GM21390 (cell line): ENCODE measurements around the gene MRPS24.
A peak's percentile ranks its signal among the peaks of the same experiment; 100 is the strongest.

Experiments
- ATAC-seq: cut with Tn5 transposase; IDR thresholded peaks from one replicate; pipeline ENCODE4 v1.9.1; 2021; ENCODE audit not compliant: unreplicated experiment

The MRPS24 gene

DNA sequence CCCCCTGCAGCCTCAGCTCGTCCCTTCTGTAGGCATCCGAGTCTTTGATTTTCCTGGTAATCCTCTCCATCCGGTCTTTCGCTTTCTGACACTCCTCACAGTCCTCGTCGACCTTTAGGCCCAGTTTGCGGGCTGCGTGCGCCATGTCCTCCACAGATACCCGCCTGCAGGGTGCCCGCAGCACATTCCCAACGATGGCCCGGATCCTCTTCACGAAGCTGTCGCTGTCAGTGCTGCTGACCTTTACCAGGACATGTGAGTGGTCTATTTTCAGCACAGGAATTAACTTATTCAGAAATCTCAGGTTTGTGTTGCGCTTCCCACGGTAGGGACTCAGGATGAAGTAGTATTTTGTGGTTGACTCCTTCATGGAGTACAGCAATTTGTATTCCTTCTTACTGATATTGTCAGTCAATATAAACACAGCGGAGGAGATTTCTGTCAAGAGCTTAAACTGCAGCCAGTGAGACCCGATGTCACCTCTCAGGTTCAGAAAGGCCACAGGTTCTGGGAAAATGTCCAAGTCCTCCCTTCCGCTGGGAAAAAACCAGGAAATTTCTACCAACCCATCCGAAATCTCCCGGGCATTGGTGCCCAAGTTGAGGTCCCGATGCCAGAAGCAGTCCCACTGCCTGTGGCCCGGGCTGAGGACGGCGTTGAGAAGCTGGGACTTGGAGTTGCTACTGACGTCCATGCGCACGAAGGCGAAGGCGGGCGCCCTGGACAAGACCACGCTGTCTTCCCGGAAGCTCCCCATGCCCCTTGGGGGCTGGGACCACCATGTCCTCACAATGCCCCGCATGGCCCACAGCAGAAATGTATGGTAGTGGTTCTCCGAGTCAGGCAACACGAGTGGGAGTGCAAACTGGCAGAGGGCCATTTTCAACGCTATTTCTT, 8.9 kb upstream of the MRPS24 start:
- ATAC-seq = no peak

DNA sequence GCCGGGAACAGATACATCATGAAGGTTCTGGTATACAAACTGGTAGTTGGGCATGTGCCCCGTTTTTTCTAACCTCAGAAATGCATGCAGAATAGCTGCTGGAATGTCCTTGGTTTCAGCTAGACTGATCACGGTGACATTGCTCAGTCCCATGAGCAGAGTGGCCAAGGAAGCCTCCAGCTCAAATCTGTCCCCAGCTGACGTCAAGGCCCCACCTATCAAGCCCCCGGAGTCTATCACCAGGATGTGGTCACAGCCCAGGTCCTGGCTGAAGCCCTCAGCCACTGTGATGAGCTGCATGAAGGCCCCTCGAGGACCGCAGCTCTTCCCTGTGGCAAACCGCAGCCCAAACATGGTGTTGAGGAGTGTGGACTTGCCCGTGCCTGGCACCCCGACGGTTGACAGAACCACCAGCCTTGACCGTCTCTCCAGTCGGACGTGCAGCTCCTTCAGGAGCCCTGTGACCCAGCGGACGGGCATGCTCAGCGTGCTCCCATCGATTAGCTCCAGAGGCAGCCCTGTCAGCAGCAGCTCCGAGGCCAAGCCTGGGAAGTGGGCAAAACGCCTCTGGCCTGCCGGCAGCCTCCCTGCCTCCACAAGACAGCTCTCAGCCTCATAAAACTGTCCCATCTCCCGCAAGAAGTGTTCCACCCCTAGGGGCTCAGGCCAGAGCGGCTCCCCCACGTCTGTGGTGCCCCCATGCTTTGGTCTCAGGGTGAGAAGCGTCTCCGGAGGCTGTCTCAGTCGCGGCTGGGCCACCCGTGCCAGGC, 7.8 kb upstream of the MRPS24 start:
- no peak for ATAC-seq

DNA sequence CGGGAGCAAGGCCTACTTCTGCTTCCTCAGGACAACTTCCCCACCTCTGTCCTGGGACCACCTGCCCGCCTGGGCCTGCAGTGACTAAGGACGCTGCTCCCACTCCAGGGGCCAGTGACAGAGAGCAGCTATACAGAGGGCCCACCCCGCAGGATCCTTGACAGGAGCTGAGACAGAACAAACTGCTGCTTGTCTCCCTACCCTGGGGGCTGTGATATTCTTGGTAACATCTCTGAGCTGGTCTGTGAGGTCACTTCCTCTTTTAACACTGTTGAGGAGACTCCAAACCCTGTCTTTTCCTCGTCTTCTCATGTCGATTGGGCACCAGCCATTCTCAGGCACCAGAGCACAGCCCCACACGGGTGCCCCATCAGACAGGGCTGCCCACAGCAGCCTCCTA, 6.9 kb upstream of the MRPS24 start:
- no peak for ATAC-seq

DNA sequence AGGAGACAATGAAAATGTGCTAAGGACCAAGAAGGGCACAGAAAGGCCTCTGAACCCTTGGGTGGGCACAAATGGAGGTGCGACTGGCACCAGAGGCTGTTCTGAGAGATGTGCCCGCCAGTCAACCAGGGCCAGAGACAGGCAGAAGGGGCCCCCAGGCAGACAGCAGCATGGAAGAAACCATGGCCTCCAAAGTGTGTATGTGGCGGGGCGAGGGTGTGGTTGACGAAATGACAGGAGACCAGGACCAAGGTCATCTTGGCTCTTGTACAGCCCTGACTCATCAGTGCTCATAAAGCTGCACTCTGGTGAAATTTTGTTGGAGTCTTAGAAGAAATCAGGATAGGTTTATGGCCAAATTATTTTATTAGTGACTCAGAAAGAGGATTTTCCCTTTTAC, 4.0 kb upstream of the MRPS24 start:
- ATAC-seq = no peak

DNA sequence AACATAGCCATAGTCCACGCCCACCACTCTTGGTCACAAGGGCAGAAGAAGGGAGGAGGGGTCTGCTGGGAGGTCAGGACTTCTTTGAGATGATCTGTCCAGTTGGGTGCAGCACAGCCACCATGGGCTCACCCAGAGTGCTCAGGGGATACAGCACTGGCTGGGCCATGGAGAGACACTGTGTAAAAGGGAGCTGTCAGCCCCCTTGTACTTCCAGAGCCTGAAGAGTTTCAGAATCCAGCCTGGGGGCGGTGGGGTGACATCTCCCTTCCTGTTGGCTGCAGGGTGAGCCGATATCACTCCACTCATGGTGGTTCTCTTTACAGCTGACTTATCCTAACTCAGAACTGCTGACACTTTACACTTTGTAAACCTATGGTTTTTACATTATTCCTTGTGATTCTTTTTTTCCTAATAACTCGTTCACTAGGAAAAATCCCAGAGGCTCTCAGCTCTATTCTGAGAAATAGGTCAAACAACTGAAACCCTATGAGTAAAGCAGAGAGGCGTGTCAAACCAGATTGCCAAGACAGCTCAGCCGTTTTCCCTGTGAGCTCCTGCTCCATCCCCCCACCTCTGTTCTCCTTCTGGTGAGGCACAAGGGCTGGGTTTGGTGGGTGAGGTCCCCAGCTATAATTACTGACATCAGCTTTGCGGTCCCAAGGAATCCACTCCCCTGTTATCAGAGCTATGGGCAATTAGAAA, 3.2 kb upstream of the MRPS24 start:
- ATAC-seq = no peak

DNA sequence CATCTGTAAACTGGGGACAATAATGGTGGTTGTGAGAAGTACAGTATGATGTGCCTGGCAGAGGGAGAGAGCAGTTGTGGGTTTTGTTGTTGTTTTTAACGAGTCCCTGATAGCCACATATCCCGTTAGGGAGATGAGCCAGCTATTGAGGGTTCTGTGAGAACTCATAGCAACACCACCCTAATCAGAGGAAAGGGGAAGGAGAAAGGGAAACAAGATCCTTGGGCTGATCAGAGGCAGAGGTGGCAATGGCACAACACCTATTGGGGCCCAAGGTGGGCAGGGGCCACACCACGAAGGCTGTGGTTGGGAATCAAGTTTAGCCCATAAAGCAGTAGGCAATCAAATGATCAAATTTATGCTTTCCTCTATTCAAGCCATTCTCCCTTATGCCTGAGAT, 1.7 kb upstream of the MRPS24 start:
- ATAC-seq = no peak

DNA sequence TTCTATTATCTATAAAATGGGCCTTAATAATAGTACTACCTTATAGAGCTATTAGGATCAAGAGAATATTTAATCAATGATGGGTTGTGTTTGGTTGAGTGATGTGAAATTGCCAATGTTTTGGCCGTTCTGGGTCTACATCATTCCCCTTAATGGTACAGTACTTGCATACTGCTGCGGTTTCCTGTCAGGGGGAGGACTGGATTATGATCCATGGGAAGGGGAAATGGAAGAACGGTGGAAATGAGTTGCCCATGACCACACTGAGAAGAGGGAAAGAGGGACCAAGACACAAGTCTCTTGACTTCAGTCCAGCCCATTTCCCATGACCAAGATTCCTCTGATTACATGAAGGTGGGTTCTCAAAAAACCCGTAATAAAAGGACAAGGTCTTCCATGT, 999 bp upstream of the MRPS24 start:
- ATAC-seq = no peak

DNA sequence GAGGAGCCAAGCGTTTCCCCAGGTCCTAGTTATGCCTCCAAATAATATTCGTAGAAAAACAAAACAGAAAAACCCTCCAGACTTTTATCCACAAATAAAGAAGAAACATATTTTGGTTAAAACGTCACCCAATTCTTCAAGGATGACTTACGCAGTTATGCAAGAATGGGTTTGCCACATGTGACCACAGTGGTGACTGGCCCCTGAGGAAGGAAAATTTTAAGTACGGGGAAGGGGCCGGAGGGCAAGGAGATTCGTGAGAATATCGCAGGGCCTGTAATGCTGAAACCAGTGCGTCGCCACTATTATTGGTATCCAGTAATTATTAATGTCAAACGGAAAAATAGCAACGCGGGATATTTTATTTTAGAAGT, 537 bp upstream of the MRPS24 start:
- peak; percentile 6 for ATAC-seq

DNA sequence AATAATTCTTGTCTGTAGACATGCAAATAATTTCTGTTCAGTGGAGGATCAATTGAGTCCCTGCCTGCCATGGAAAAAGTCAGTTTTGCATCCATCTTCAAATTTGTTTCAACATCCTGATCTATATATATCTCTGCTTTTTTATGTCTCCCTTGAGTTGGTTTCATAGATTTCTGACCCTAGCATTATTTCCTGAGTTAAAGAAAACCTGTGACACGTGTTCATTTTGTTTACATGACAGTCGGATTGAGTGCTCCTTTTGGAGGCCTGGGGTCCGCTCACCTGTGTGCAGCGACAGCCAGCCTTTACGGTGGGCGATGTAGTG, 674 bp downstream of the MRPS24 start:
- no peak for ATAC-seq

DNA sequence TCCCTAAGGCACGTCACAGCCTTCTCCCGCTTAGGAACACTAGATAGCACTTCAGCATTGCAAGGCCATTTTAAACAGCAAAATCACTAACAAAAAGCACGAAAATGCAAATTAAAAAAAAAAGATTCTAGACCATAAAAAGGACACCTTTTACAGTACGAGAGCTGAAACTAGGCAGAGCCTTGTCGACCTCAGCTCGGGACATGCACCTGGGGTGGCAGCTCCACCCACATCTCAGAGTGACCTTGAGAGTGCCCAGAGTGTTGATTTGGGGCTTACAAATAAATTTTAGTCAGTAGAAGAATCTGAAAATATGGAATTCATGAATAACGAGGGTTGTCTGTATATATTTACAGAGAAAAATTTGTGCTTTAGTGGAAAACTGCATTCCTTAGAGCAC, 1.1 kb downstream of the MRPS24 start:
- ATAC-seq = no peak

DNA sequence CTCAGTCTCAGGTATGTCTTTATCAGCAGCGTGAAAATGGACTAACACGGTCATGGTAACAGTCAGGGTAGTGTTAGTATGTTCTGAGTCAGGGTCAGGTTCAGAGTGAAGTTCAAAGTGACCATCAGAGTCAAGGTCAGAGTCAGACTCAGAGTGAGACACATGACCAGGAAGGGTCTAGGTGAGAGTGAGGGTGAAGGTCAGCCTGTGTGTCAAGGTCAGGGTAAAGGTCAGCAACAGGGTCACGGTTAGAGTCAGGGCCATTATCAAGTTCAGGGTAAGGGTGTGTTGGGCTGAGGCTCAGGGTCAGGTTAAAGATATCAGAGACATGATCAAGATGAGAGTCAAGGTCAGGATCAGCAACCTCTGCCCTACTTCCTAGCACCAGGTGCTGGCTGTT, 4.0 kb downstream of the MRPS24 start:
- ATAC-seq = no peak

DNA sequence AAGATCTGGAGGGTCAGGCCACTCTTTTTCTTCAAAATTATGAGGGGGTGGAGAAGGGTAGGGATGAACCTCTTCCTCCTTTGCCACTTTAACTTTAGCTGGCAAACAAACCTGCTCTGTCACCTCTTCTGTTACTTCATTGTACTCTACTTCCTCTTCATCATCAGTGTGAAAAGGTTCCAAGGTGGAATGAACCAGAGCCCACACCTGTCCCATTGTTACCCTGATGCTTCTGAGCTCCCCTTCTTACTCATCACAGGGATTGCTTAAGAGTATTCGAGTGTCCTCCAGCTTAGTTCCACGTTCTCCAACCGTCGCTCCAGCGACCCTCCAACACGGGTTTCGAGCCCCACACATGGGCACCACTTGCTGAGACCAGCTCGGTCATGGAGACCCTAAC, 5.2 kb downstream of the MRPS24 start:
- no peak for ATAC-seq

DNA sequence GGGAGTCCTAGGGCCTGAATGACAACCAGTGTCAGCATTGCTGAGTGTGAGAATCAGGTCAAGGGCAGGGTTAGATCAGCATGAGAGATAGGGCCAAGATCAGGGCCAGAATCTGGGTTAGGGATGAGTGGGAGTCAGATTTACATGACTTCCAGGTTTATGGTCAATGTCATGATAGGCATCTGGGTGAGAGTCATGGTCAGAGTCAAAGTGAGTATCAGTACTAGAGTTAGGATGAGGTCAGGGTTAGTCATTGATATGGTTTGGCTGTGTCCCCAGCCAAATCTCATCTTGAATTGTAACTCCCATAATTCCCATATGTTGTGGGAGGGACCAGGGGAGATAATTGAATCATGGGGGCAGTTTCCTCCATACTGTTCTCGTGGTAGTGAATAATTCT, 12.3 kb downstream of the MRPS24 start:
- no peak for ATAC-seq

DNA sequence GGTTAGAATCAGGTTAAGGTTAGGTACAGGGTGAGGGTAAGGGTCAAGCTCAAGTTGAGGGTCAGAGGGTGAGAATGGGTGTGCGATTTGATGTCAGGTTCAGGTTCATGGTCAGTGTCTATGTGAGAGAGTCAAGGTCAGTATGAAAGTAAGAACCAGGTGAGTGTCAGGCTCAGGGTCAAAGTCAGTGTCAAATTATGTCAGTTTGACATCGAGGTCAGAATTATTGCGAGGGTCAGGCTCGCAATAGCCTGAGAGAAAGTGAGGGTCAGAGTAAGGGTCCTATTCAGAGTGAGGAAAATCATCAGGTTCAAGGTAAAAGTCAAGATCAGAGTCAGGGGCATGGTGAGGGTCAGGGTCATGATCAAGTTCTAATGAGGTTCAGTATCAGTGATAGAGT, 13.0 kb downstream of the MRPS24 start:
- ATAC-seq = no peak

DNA sequence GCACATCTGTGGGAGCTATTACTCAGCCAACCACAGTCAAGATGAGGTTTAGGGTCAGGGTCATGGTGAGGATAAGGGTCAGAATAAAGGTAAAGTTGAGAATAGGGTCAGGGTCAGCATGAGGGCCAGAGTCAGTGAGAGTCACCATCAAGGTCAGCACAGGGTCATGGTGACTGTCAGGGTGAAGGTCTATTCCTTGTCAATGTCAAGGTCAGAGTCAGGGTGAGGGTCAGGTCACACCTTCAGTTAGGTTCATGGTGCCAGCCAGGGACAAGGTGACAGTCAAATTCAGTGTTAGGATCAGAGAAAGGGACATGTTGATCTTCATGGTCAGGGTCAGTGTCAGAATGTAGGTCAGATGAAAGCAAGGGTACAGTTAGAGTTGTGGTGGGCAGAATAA, 14.1 kb downstream of the MRPS24 start:
- no peak for ATAC-seq

DNA sequence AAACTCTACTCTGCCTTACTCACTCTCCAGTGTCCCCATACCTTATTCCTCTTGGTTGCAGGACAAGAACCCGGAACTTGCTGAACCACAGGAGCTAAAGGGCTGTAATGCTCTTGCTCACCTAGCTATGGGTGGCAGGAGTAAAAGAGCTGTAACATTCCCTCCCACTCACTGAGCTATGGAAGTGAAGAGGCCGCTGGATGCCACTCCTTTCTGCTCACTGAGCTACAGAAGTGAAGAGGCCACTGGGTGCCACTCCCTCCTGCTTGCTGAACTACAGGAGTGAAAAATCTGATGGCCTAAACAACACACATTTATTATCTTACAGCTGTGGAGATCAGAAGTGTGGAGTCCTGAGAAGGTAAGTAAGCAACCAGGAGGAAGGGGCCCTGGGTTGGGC, 17.5 kb downstream of the MRPS24 start:
- ATAC-seq = no peak

DNA sequence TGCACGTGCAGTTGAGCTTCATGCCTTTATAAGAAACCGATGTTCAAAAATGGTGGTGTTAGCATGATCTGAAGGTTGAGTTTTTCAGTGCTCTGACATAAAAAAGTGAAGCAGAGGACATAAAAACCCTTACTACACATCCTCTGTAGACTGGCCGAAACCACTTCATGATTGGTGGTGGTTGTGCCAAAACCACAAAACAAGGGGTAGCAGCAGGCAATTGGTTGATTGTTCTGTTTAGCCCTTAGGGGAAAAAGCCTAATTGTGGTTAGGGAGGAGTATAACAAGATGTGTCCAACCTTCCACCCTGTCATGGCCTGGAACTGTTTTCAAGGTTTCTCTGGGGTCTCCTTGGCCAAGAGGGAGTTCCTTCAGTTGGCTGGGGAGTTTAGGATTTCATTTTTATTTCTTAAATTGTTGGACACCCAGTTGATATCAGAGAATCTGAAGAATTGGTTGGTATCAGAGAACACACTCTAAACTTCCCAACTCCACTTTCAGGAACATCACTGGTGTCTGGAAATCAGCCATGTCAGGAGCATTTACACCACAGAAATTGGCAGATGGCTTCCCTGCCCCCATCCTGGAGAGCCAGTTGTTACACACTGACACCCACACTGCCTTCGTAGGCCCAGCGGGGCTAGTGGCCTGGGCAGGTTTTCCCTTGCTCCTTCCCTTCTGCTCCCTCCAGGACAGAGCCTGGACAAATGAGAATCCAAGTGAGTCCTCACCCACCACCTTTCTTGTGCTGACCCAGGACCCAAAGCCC, 18.8 kb downstream of the MRPS24 start:
- ATAC-seq = no peak

DNA sequence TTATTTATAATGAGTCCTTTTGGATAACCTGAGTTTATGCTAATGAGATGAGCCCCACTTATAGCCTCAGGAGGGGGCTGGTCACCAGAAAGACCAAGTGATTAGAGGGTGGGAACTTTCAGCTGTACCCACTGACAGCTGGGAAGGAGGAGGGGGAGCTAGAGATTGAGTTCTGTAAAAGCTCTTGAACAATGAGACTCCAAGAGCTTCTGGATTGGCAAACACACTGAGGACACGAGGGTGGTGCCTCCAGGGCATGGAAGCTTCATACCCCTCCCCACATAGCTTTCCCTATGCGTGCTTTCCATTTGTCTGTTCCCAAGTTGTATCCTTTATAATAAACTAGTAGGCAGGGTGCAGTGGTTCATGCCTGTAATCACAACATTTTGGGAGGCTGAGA, 20.3 kb downstream of the MRPS24 start:
- ATAC-seq = no peak

DNA sequence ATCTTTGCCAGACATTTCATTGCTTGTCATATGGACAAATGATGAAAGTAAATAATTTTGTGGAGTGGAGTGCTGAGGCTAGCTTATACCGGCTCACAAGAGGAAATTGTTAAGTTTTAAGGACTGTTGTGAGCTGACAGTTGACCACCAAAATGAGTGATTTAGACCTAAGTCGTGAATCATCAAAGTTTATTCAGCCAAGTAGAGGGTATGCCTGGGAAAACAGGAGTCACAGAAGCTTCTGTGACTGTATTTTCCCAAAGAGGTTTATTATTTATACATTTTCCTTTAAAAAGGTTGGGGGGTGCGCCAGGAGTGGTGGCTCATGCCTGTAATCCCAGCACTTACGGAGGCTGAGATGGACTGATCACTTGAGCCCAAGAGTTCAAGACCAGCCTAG, 21.8 kb downstream of the MRPS24 start:
- ATAC-seq = no peak

DNA sequence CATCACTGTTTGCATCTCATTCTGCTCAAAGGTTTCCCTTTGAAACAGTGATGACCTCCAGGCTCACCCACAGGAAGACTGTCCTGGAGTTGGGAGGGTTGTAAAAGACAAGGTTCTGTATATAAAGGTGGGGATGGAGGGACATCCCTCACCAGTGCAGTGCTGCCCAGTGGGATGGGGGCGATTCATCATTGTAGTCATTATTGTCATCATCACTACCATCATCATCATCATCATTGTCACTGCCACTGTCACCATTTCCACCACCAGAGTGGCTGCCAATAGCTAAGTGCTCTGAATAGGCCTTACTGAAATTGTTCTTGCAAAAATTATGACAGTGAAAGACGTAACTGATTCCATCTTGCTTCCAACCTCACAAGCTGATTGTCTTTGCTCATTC, 24.7 kb downstream of the MRPS24 start:
- ATAC-seq = no peak

DNA sequence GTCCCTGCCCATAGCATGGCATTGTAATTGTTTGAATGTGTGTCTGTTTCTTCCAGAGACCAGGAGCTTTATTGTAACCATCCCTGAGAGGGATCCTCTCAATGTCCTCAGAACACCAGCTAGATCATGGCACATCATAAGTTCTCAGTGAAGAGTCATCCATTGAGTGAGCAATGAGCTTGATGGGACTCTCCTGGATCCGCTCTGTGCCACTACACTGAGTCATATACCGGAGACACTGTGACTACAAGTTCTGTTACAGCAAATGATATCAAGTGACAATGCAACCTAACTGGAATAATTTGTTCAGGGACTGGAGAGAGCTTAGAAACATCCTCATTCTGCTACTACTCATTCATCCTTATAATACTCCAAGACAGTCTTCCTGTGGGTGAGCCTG, 25.1 kb downstream of the MRPS24 start:
- ATAC-seq = no peak
